SU-DHL-6 (cell line): ENCODE data around the gene FCHSD2.

Experiments used
- EZH2phosphoT487 ChIP-seq: fragments of 200-600 bp; sonication (generic), shearing (Covaris generic); conservative IDR thresholded peaks from 2 replicates; pipeline ENCODE4 v1.6.1; 2018; ENCODE audit warnings: mild to moderate bottlenecking, antibody characterized with exemption, low read length, moderate library complexity, mixed read lengths
- TF ChIP-seq, protein P1 (sequence below): fragments of 200-600 bp; sonication (generic); IDR thresholded peaks from one replicate; pipeline ENCODE4 v1.5.1; 2017; ENCODE audit warnings: antibody characterized with exemption, mild to moderate bottlenecking, low read length, moderate library complexity; ENCODE audit not compliant: insufficient read depth, poor library complexity, severe bottlenecking

- TF ChIP-seq, protein P1, sequence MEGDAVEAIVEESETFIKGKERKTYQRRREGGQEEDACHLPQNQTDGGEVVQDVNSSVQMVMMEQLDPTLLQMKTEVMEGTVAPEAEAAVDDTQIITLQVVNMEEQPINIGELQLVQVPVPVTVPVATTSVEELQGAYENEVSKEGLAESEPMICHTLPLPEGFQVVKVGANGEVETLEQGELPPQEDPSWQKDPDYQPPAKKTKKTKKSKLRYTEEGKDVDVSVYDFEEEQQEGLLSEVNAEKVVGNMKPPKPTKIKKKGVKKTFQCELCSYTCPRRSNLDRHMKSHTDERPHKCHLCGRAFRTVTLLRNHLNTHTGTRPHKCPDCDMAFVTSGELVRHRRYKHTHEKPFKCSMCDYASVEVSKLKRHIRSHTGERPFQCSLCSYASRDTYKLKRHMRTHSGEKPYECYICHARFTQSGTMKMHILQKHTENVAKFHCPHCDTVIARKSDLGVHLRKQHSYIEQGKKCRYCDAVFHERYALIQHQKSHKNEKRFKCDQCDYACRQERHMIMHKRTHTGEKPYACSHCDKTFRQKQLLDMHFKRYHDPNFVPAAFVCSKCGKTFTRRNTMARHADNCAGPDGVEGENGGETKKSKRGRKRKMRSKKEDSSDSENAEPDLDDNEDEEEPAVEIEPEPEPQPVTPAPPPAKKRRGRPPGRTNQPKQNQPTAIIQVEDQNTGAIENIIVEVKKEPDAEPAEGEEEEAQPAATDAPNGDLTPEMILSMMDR, result no peak
- no peak for TF ChIP-seq EZH2phosphoT487
Observed at GRCh38 chr11:72939031-72939430, 203.1 kb downstream of the FCHSD2 start.
